Activated naive CD4-positive, alpha-beta T cell treated with anti-CD3 and anti-CD28 coated beads for 36 hours (primary cell): ENCODE data around the gene AP5M1. TPM values are rescaled to one million over a fixed set of nuclear protein-coding genes. Genes with fewer than 3 reads are reported as not detected.
A peak's percentile ranks its signal among the peaks of the same experiment; 100 is the strongest.
"Not testable (repeated sequence)": the region's sequence is repeated elsewhere in the genome, so short reads cannot be mapped to it uniquely, and the experiment has no call there.

Experiments
- CTCF ChIA-PET: fragments of 350-600 bp; sonication (Branson Sonifier 250); formaldehyde crosslinking; loops from one replicate; lab custom pipeline; 2021; ENCODE audit warnings: antibody characterized with exemption; lab: Charles Lee
- DNase-seq: peaks from one replicate; pipeline ENCODE4 v3.0.0-alpha.2; 2020
- H3K27ac Mint-ChIP-seq: one replicate; pipeline ENCODE4 v1.8.0; 2021; ENCODE audit warnings: mild to moderate bottlenecking, mixed read lengths
- H3K27me3 Mint-ChIP-seq: one replicate; pipeline ENCODE4 v1.8.0; 2021; ENCODE audit warnings: low read depth, mixed read lengths
- H3K36me3 Mint-ChIP-seq: one replicate; pipeline ENCODE4 v1.8.0; 2021; ENCODE audit warnings: low read depth, mixed read lengths
- H3K4me1 Mint-ChIP-seq: one replicate; pipeline ENCODE4 v1.8.0; 2021; ENCODE audit warnings: low read depth, mixed read lengths
- H3K4me3 Mint-ChIP-seq: one replicate; pipeline ENCODE4 v1.8.0; 2021; ENCODE audit warnings: mild to moderate bottlenecking, moderate library complexity, mixed read lengths
- H3K9me3 Mint-ChIP-seq: one replicate; pipeline ENCODE4 v1.8.0; 2021; ENCODE audit warnings: mixed read lengths
- intact Hi-C: fragments of 100-400 bp; cut with micrococcal nuclease; formaldehyde crosslinking; loops from one replicate; pipeline ENCODE4 v1.15.1; 2023
- total RNA-seq, 2 experiments: library from RNA; stranded (reverse); gene quantifications; one replicate each; pipeline ENCODE4 v1.2.3, GENCODE V29; 2021

The AP5M1 gene
- total RNA-seq, 2 experiments from 2014 or later: 22.8 to 23.3 TPM

- H3K27ac Mint-ChIP-seq, H3K4me1 Mint-ChIP-seq, CTCF ChIA-PET, intact Hi-C loops, DNase-seq, H3K27me3 Mint-ChIP-seq, H3K4me3 Mint-ChIP-seq, H3K36me3 Mint-ChIP-seq: not testable (repeated sequence)
- peaks cover 25% of the 10 kb centered on the region for H3K9me3 Mint-ChIP-seq
Observed at GRCh38 chr14:57332475-57332874, 63.7 kb downstream of the AP5M1 start.

GRCh38 chr14:57333726-57334125, 65.0 kb downstream of the AP5M1 start:
- H3K4me3 Mint-ChIP-seq, DNase-seq, CTCF ChIA-PET, intact Hi-C loops, H3K36me3 Mint-ChIP-seq, H3K4me1 Mint-ChIP-seq, H3K27ac Mint-ChIP-seq, H3K27me3 Mint-ChIP-seq: not testable (repeated sequence)
- peaks cover 25% of the 10 kb centered on the region for H3K9me3 Mint-ChIP-seq

GRCh38 chr14:57343545-57344297, 75.0 kb downstream of the AP5M1 start:
- H3K27ac Mint-ChIP-seq, intact Hi-C loops, CTCF ChIA-PET, DNase-seq, H3K4me1 Mint-ChIP-seq, H3K9me3 Mint-ChIP-seq, H3K36me3 Mint-ChIP-seq: not testable (repeated sequence)
- Mint-ChIP-seq H3K27me3 (peaks cover 15% of the 10 kb centered on the region), H3K4me3 (peak overlapping the region; percentile 34)

- no peak for DNase-seq
- H3K27ac Mint-ChIP-seq: no peak overlapping the region
- H3K27me3 Mint-ChIP-seq: peaks cover 20% of the 10 kb centered on the region
- CTCF ChIA-PET: interaction anchor here (0.7 kb wide), 1 partner anchor 180 kb away, joined by 3 read pairs; no protein-coding TSS in a partner anchor
- H3K4me1 Mint-ChIP-seq: no peaks in the 10 kb centered on the region
- H3K36me3 Mint-ChIP-seq: peaks cover 1% of the 10 kb centered on the region
- H3K4me3 Mint-ChIP-seq: no peak overlapping the region
- intact Hi-C loops: no loop called here
- H3K9me3 Mint-ChIP-seq: peaks cover 4% of the 10 kb centered on the region
Observed at GRCh38 chr14:57345106-57345505, 76.3 kb downstream of the AP5M1 start.

GRCh38 chr14:57346741-57347140, 78.0 kb downstream of the AP5M1 start:
- DNase-seq: no peak
- Mint-ChIP-seq H3K9me3 (peaks cover 4% of the 10 kb centered on the region), H3K27ac (no peak overlapping the region), H3K4me1 (no peaks in the 10 kb centered on the region), H3K36me3 (peaks cover 1% of the 10 kb centered on the region), H3K27me3 (peaks cover 24% of the 10 kb centered on the region), H3K4me3 (no peak overlapping the region)
- intact Hi-C loops: no loop called here
- CTCF ChIA-PET: no interaction called here

Other genes starting within 250 kb of the AP5M1 start
- gene EXOC5, start 66 bp upstream of the AP5M1 start, total RNA-seq: 10 to 100 TPM; 65.0 to 68.1 TPM
- 10 to 100 TPM; 12.3 to 12.5 TPM for gene NAA30, start 121.6 kb downstream of the AP5M1 start, total RNA-seq
- not detected for gene CCDC198, start 224.9 kb downstream of the AP5M1 start, total RNA-seq